GM18870 (cell line): ENCODE measurements around the gene FRMPD1.
"Not testable (repeated sequence)": the region's sequence is repeated elsewhere in the genome, so short reads cannot be mapped to it uniquely, and the experiment has no call there.

Experiments used
- ATAC-seq: cut with Tn5 transposase; IDR thresholded peaks from one replicate; pipeline ENCODE4 v1.9.1; 2021; ENCODE audit warnings: moderate library complexity; ENCODE audit not compliant: unreplicated experiment

The FRMPD1 gene

DNA sequence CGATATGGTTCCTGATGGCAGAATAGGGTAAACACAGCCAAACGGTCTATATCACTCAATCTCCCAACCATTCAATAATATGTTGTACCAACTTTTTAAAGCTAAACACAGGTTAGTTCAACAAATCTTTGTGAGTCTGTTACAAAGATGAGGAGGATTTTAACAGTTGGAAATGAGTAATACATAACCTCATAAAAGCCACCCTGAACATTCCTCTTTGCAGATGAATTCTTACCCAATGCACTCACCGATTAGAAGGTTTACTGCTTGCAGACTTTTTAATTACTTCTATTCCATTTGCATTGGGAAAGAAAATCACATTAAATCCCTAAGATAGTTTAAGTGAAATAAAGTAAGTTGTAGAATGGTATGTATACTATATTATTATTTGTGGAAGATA is 79.5 kb downstream of the FRMPD1 start:
- no peak for ATAC-seq

DNA sequence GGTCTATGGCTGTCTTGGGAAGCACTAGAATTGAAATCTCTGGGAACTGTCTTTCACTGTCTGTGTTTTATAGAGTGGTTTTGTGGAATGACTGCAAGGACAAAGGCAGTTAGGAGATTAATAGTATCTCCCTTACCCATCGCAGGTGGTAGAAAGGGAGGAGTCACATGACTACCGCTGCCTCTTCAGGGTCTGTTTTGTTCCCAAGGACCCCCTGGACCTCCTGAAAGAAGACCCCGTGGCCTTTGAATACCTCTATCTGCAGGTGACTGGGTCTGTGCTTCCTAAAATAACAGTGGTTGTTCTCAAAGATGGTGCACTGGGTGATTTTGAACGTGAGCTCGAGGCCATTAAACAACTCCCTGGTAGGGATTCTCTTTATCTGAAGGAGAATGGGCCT is 80.1 kb downstream of the FRMPD1 start:
- no peak for ATAC-seq

DNA sequence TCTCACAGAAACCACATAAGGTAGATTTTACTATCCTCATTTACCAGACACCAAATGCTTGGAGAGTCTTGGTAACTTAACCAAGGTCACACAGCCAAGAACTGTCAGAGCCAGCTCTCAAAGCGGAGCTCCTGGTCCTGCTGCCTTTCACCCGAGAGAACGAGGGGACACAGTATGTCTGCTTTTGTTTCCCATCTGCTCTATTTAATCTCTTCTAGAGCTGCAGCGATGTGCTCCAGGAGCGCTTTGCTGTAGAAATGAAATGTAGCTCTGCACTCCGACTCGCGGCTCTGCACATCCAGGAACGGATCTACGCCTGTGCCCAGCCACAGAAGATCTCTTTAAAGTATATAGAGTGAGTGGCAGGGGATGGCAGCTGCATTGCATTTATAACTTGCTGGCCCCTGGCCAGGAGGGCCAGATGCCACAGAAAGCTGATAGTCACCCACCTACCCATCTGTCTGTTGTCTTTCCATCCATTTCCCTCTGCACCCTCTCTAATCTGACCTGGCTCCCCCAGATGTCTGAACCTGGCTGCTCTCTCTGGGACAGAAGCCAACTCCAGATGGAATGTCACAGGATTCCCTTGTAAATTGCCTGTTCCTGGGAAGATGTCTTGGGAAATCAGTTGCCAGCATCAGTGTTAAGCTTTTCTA is 81.5 kb downstream of the FRMPD1 start:
- no peak for ATAC-seq

DNA sequence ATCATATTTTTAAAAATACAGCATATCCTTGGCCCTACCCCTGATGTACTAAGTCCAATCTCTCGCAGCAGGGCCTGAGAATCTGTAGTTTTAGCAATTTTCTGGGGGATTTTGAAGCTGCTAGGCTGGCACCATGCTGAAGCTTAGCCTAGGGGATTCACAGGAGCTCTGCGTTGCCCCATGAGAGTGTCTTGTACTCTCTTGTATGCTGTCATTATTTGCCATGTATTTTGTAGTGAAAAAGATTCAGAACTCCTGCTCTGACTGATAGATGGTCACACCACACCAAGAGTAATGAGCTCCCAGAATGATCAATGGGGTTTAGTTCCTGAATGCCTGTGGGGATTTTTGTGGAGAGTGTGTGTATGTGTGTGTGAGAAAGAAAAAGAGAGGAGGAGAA is 82.2 kb downstream of the FRMPD1 start:
- no peak for ATAC-seq

DNA sequence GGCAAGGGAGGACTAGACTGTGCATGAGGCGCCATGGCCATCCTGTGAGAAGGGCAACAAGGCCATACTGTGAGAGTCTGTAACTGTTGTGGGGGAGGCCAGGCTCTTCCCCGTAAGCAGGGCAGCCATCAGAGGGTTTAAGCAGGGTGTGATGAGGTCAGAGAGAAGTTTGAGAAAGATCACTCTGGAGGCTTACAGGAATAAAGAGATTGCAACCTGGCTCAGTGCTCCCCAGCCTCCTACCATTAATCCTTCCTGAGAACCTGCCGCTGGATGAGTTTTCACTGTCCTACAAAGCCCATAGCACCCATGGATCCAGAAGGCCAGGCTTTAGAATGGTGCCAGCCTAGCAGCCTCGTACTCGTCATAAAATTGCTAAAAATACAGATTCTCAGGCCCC is 88.5 kb downstream of the FRMPD1 start:
- ATAC-seq, result no peak

DNA sequence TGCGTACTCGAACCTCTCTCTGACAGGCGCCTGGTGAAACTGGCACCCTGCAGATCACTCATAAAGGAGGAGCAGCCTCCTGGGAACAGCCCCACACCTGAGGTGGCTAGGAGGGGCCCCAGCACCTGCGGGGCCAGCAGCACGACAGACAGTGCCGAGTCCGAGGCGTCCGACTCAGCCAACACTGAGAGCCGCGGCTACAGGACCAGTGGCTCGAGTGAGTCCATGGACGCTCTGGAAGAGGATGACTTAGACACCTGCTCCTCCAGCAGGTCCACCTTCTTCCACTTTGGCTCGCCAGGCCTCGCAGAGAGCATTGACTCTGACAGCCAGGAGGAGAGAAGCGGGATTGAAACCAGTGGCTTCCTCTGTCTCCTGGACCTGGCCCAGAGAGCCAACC is 89.4 kb downstream of the FRMPD1 start:
- ATAC-seq, result no peak

DNA sequence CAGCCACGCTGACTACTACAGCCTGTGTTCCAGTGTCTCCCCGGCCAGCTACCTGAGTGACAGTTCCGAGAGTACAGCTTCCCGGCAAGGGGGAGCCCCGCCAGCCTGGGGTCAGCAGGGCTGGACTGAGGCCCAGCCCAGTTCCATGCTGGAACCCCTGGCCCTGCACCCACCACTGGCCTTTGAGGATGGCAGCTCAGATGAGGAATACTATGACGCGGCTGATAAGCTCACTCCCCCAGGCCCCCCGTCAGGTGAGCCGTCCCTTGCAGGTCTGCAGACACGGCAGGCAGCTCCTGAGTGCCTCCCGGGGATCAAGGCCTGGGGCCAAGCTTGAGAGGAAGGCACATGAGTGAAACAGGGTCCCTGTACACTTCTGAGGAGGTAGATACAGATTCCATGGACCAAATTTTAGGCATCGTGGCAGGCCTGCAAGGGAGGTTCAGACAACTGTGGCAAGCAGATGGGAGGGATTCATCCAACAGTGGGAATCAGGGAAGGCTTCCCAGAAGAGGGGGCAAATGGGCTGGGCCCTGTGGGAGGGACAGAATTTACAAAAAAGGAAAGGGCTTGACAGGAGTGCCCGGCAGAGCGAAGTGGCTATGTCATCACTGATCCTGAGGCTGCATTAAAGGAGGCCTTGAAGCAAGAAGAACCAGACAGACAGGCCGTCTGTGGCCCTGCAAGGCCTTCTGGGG is 90.0 kb downstream of the FRMPD1 start:
- ATAC-seq, result no peak

DNA sequence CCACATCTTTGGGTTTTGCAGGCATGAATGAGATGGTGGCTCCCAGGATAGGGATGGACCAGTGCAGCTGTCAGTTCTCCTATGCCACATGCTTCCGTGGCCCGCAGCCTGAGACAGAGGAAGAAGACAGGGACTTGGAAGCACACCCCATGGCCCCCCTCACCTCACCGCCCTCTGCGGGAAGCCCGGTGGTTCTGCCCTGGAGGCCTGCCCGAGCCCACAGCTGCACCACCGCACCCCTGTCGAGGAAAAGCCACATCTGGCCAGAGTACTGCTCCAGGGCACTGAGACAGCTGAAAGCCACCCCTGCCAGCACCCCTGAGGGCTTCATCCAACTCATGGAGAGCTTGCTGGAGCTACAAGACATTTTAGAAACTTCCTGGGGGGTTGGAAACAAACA is 95.2 kb downstream of the FRMPD1 start:
- no peak for ATAC-seq

DNA sequence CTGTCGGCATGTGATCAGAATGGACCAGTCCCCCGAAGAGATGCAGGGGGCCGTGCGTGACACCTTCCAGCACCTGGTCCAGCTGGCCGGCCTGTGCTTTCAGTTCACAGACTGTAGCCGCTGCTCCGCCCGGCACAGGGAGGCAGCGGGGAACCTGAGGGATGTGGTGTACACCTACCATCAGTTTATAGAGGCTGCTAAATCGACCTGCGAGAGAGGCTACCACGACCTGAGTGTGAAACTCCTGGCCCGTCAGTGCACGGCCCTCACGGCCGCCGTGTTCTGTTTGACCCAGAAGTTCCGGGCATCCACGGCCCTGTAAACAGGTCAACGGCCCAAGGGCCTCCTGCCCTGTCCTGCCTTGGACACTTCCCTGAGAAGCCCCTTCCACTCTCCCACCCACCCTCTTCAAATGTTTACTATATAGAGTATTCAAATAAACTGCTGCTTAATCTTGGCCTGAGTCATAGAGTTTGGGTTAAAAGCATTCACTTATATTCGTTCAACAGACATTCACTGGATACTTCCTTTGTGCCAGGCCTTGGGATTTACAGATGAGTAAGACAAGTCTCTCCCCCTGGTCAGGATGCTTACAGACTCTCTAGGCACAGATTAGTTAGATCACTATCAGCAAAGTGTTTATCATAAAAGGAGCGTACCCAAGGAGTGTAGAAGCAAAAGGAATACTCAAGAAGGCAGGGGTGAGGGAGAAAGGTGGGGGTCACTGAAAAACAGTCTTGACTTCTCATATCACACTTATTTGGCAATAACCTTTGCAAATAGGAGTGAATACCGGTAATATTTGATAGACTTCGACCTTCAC is 95.9 kb downstream of the FRMPD1 start:
- no peak for ATAC-seq

DNA sequence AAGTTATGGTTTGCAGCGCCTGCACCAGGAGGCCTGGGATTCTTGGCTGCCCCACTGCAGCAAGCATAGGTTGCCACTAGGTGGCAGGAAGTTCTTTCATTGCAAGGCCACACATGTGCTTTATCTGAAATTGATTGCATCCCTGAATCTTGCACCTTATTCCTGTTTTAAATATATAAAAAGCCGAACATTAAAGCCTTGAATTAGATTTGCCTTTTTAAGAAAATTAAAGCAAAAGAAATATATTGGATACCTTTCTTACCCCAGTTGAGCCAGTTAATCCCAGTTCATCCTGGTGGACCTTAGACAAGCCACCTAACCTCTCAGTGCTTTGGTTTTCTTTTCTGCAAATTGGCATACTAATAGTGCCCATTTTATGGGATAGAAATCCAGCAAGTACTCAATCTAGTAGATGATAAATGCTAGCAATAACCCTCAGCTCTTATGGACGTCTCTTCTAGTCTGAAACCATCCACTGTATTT is 96.6 kb downstream of the FRMPD1 start:
- ATAC-seq, result no peak

DNA sequence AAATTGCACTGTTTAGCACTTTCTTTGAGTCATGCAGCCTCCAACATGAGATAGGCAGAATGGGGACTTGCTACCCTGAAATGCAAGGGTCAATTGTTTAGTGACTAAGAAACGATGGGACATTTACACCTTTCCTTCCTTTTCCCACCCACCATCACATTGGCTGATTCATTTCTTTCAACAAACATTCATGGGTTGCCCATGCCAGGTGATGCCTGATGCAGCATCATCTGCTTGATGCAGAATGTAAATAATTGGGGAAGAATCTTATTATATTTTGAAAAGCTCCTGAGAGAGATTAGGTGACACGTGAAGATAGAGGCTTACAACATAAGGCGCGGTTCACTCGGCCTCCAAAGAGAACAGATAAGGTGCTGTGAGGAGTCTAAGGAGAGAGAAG is 98.4 kb downstream of the FRMPD1 start:
- ATAC-seq, result no peak

DNA sequence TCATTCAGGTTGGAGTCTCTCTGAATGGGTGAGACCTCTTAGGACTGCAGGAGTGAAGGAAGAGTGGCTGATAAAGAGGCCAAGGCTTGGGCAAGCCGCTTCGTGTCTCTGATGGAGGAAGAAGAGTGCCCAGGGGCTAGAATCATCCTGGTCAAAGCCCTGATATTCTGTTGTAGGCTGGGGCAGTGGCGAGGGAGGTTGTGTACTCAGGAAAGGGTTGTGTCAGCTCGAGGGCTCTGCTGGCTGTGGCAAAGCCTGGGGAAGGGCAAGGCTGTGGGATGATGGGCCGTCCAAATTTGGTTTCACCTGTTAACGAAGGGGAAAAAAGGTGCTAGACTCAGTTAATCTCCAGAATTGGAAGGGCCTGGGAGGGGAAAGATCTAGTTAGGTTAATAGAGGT is 100.4 kb downstream of the FRMPD1 start:
- no peak for ATAC-seq

DNA sequence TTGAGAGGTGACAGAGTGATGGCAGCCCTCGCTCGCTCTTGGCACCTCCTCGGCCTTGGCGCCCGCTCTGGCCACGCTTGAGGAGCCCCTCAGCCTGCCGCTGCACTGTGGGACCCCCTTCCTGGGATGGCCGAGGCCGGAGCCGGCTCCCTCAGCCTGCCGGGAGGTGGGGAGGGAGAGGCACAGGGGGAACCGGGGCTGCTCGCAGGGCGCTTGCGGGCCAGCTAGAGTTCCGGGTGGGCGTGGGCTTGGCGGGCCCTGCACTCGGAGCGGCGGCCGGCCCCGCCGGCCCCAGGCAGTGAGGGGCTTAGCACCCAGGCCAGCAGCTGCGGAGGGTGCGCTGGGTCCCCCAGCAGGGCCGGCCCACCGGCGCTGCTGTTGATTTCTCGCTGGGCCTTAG is 101.0 kb downstream of the FRMPD1 start:
- ATAC-seq, result not testable (repeated sequence)

DNA sequence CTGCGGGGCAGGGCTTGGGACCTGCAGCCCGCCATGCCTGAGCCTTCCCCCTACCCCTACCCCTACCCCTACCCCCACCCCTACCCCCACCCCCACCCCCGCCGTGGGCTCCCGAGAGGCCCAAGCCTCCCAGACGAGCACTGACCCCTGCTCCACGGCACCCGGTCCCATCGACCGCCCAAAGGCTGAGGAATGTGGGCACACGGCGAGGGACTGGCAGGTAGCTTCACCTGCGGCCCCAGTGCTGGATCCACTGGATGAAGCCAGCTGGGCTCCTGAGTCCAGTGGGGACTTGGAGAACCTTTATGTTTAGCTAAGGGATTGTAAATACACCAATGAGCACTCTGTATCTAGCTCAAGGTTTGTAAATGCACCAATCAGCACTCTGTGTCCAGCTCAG is 101.4 kb downstream of the FRMPD1 start:
- ATAC-seq, result not testable (repeated sequence)

DNA sequence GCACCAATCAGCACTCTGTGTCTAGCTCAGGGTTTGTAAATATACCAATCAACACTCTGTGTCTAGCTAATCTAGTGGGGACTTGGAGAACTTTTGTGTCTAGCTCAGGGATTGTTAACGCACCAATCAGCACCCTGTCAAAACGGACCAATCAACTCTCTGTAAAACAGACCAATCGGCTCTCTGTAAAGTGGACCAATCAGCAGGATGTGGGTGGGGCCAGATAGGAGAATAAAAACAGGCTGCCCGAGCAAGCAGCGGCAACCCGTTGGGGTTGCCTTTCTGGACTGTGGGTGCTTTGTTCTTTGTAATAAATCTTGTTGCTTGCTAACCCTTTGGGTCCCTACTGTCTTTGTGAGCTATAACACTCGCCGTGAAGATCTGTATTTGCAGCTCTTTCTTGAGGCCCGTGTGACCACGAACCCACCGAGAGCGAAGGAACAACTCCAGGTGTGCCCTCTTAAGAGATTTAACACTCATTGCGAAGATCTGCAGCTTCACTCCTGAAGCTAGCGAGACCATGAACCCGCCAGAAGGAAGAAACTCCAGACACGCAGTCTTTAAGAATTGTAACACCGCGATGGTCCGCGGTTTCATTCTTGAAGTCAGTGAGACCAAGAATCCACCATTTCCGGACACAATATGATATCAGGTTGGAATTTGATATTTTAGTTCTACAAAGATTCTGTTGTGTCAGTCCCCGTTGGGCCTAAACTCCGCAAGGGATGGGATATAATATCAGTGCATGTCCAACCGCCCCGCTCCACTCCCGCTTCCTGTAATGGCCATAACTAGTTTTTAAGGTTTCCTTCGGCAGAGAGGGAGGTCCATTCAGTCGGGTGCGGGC is 102.1 kb downstream of the FRMPD1 start:
- no peak for ATAC-seq

DNA sequence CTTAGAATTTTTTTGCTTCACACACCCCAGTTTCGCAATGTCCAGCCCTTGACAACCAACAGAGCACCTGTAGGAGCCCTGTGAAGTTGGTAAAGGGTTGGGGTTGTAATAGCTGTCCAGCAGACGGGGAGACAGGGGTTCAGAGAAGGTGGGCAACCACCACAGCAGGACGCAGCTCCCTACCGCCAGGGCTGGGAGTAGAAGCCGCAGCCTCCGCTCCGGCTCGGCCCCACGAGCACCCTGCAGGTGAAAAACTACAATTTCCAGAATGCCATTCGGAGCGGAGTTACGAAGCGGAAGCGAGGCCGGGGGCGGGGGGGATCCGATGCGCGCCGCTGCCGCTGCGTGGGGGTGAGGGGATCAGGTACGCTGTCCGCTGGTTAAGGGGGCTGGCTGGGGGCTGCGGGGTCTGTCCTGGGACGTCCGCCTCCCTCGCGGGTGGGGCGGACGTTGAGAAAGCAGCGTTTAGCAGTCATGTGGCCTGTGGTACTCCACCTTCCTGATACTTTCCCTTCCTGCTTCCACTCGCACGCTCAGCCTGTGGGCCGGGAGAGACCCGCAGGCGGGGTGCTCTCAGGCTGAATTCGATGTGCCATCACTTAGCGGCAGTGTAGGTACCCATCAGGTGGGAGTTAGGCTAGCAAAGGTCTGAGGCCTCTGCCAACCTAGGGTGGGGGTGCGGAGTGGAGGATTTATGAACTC is 102.9 kb downstream of the FRMPD1 start, which contains the start of gene TRMT10B:
Gene TRMT10B (plus strand): TSS at position 317 of the 702 bp plus-strand sequence. CDS start 8,127 bp downstream, outside the sequence.
- peak; percentile 78 for ATAC-seq

DNA sequence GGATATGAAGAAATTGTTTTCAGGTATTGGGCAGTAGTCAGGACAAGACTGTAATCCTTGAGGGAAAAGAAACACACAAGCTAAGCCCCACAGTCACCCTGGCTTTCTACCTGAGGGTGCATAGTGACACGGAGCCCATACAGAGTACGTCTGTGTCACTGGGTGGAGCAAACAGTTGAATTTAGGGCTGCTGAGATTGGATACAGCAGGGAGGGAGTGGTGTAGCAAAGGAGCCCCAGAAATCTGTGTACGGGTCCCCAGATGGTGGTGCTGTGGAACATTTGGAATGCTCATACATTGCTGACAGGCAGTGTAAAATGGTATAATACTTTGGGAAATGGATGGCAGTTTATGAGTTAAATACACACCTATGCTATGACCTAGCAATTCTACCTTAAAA is 108.0 kb downstream of the FRMPD1 start:
- no peak for ATAC-seq

DNA sequence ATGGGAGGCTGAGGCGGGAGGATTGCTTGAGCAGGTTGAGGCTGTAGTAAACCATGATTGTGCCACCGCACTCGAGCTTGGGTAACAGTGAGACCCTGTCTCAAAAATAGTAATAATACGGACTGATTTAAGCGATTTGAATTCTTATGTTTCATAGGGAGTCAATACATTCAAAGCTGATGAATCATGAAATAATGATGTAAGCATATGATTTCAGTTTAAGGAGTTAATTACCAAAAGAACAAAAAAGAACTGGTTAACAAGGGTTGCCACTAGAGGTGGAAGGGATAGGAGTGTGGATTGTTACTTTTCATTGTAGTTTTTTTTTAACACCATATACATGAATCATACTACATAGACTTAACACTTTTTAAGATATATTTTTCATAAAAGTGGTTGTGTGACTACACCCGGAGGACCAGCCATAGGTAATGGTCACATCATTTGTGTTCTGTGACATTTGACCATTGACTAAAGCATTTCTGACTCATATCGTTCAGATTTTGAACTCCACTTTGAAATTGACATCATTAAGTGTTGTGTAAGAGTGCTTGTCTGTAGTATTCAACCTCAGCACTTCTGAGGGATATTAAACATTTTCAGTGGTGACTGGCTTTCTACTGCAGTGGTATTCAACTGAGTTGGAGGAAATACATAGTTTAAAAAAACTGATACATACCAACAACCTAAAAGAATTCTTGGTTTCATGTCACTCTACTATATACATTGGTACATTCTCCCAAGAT is 109.8 kb downstream of the FRMPD1 start:
- no peak for ATAC-seq

DNA sequence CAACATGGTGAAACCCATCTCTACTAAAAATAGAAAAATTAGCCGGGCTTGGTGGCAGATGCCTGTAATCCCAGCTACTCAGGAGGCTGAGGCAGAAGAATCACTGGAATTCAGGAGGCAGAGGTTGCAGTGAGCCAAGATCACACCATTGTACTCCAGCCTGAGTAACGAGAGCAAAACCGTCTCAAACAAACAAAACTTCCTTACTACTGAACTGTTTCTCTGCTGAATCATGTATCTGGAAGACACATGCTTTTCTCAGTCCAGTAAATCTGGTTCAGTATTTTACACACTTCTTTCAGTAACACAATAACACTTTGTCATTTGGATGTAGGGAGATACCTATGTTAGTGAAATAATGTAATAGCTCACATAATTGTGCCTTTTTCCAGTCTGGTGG is 110.8 kb downstream of the FRMPD1 start:
- no peak for ATAC-seq
